Measurements from ENCODE around the gene FLRT1.
A peak's percentile ranks its signal among the peaks of the same experiment; 100 is the strongest.

Gene FLRT1

GRCh38 chr11:64069401-64070313 lies 33.9 kb downstream of the FLRT1 start:
- H3K27me3 ChIP-seq (ENCODE audit: insufficient read depth, low read depth, severe bottlenecking), result no peaks in the 10 kb centered on the region

GRCh38 chr11:64070314-64070681 lies 34.6 kb downstream of the FLRT1 start:
- Histone ChIP-seq H3K27me3 (ENCODE audit: insufficient read depth, low read depth, severe bottlenecking) (no peaks in the 10 kb centered on the region), H3K36me3 (no peaks in the 10 kb centered on the region), H3K27ac (peak overlapping the region; percentile 23; the same call in 1 of the 2 replicates), H3K9me3 (ENCODE audit: severe bottlenecking) (no peaks in the 10 kb centered on the region), H3K4me3 (ENCODE audit: low read depth, low read length) (no peak overlapping the region)
- DNase-seq, result no peak
- TF ChIP-seq CTCF (IDR thresholded peaks at IDR 0.05; ENCODE audit: low read depth, low read length), result no peak

More at GRCh38 chr11:64069401-64070313, 33.9 kb downstream of the FLRT1 start:
- Histone ChIP-seq H3K4me3 (ENCODE audit: low read depth, low read length) (no peak overlapping the region), H3K27ac (peak overlapping the region; percentile 75), H3K9me3 (ENCODE audit: severe bottlenecking) (no peaks in the 10 kb centered on the region), H3K36me3 (no peaks in the 10 kb centered on the region; the same call in 1 of the 2 replicates)
- DNase-seq, result peak; percentile 68
- TF ChIP-seq CTCF (IDR thresholded peaks at IDR 0.05; ENCODE audit: low read depth, low read length), result no peak

- H3K27me3 ChIP-seq (ENCODE audit: insufficient read depth, low read depth, severe bottlenecking), result no peaks in the 10 kb centered on the region
- no peak for TF ChIP-seq CTCF (IDR thresholded peaks at IDR 0.05; ENCODE audit: low read depth, low read length)
- H3K4me3 ChIP-seq (ENCODE audit: low read depth, low read length), result no peak overlapping the region
- peak overlapping the region; percentile 68 for H3K27ac ChIP-seq
- no peaks in the 10 kb centered on the region for H3K36me3 ChIP-seq
- DNase-seq, result peak; percentile 82
- no peaks in the 10 kb centered on the region for H3K9me3 ChIP-seq (ENCODE audit: severe bottlenecking)
Measured at GRCh38 chr11:64071849-64072248, 36.1 kb downstream of the FLRT1 start.

GRCh38 chr11:64072403-64072802 lies 36.7 kb downstream of the FLRT1 start:
- Histone ChIP-seq H3K9me3 (ENCODE audit: severe bottlenecking) (no peaks in the 10 kb centered on the region), H3K27ac (peak overlapping the region; percentile 68), H3K27me3 (ENCODE audit: insufficient read depth, low read depth, severe bottlenecking) (no peaks in the 10 kb centered on the region), H3K4me3 (ENCODE audit: low read depth, low read length) (no peak overlapping the region), H3K36me3 (no peaks in the 10 kb centered on the region)
- no peak for DNase-seq
- TF ChIP-seq CTCF (IDR thresholded peaks at IDR 0.05; ENCODE audit: low read depth, low read length), result no peak

GRCh38 chr11:64072871-64073270 lies 37.1 kb downstream of the FLRT1 start:
- no peak overlapping the region for H3K4me3 ChIP-seq (ENCODE audit: low read depth, low read length)
- H3K27ac ChIP-seq, result peak overlapping the region; percentile 68
- H3K9me3 ChIP-seq (ENCODE audit: severe bottlenecking), result no peaks in the 10 kb centered on the region
- DNase-seq, result no peak
- no peak for TF ChIP-seq CTCF (IDR thresholded peaks at IDR 0.05; ENCODE audit: low read depth, low read length)
- H3K36me3 ChIP-seq, result no peaks in the 10 kb centered on the region
- H3K27me3 ChIP-seq (ENCODE audit: insufficient read depth, low read depth, severe bottlenecking), result no peaks in the 10 kb centered on the region
